Effector memory CD8-positive, alpha-beta T cell (primary cell): ENCODE data around the gene RCCD1.

Experiments
- ATAC-seq: fragments of 150-1000 bp; cut with Tn5 transposase; replicated peaks from 2 replicates; pipeline ENCODE4 v1.10.0; 2021; ENCODE audit warnings: mild to moderate bottlenecking, moderate library complexity
- DNase-seq, 3 experiments: peaks; one replicate each; pipeline ENCODE4 v3.0.0; 2021
- H3K27ac Mint-ChIP-seq, 2 donors: one replicate each; pipeline ENCODE4 v1.8.0; 2022; ENCODE audit warnings: mild to moderate bottlenecking in 2 of 2, mixed read lengths in 2 of 2, moderate library complexity in 2 of 2
- H3K27me3 Mint-ChIP-seq, 2 donors: one replicate each; pipeline ENCODE4 v1.8.0; 2022; ENCODE audit warnings: mixed read lengths in 2 of 2
- H3K36me3 Mint-ChIP-seq: one replicate; pipeline ENCODE4 v1.8.0; 2022; ENCODE audit warnings: mild to moderate bottlenecking, moderate library complexity, mixed read lengths; ENCODE audit not compliant: insufficient read depth
- H3K4me1 Mint-ChIP-seq, 2 donors: one replicate each; pipeline ENCODE4 v1.8.0; 2022; ENCODE audit warnings: low read depth in 2 of 2, mixed read lengths in 2 of 2
- H3K4me3 Mint-ChIP-seq, 2 donors: one replicate each; pipeline ENCODE4 v1.8.0; 2022; ENCODE audit warnings: mild to moderate bottlenecking in 2 of 2, mixed read lengths in 2 of 2, moderate library complexity in 2 of 2
- H3K9me3 Mint-ChIP-seq, 2 donors: one replicate each; pipeline ENCODE4 v1.8.0; 2022; ENCODE audit warnings: mixed read lengths in 2 of 2

Gene RCCD1

GRCh38 chr15:90929246-90930019, 25.3 kb upstream of the RCCD1 start:
- DNase-seq (no peak), ATAC-seq (no peak)
- no peaks in the 10 kb centered on the region for H3K9me3 Mint-ChIP-seq
- peak overlapping the region; percentile 94 to 96 for H3K27ac Mint-ChIP-seq
- peaks cover 26 to 34% of the 10 kb centered on the region in 2 donors for H3K4me1 Mint-ChIP-seq
- H3K27me3 Mint-ChIP-seq: no peaks in the 10 kb centered on the region
- H3K4me3 Mint-ChIP-seq: peak overlapping the region; percentile 97 to 98
- peaks cover 16% of the 10 kb centered on the region for H3K36me3 Mint-ChIP-seq

- Mint-ChIP-seq H3K27ac (peak overlapping the region; percentile 95 to 97), H3K4me3 (peak overlapping the region; percentile 97 to 98), H3K9me3 (no peaks in the 10 kb centered on the region), H3K4me1 (peaks cover 33 to 43% of the 10 kb centered on the region in 2 donors), H3K36me3 (peaks cover 19% of the 10 kb centered on the region), H3K27me3 (no peaks in the 10 kb centered on the region)
- ATAC-seq: no peak
- no peak for DNase-seq
Observed at GRCh38 chr15:90930861-90931574, 23.7 kb upstream of the RCCD1 start.

DNA sequence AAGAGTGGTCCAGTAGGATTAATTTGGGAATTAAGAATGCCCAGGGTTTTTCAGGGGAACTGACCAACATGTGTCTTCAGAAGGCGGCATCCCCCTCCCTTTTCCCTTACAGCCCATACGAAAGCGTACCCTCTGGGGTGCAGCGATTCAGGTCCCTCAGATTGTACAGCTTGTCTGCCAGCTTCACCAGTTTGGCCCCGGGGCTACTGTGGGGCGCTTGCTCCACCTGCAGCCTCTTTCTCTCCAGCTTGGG, 23.2 kb upstream of the RCCD1 start:
- ATAC-seq: no peak
- DNase-seq: no peak
- H3K27me3 Mint-ChIP-seq: no peaks in the 10 kb centered on the region
- peaks cover 19% of the 10 kb centered on the region for H3K36me3 Mint-ChIP-seq
- peak overlapping the region; percentile 97 to 98 for H3K4me3 Mint-ChIP-seq
- peak overlapping the region; percentile 95 to 97 for H3K27ac Mint-ChIP-seq
- peaks cover 38 to 48% of the 10 kb centered on the region in 2 donors for H3K4me1 Mint-ChIP-seq
- no peaks in the 10 kb centered on the region for H3K9me3 Mint-ChIP-seq

GRCh38 chr15:90931828-90932659, 22.6 kb upstream of the RCCD1 start, which contains the start of gene HDDC3:
Gene HDDC3 (minus strand): TSS chr15:90932549. CDS start chr15:90932540, 9 bp downstream.
- H3K27ac Mint-ChIP-seq: peak within 1 kb of the TSS; percentile 95 to 97
- H3K4me1 Mint-ChIP-seq: peaks cover 40 to 54% of the 10 kb centered on the region in 2 donors
- ATAC-seq (peak; percentile 57), DNase-seq (peak; percentile 89)
- H3K27me3 Mint-ChIP-seq: no peaks in the 10 kb centered on the region
- H3K9me3 Mint-ChIP-seq: no peaks in the 10 kb centered on the region
- H3K36me3 Mint-ChIP-seq: peaks cover 19% of the 10 kb centered on the region
- peak within 1 kb of the TSS; percentile 97 to 98 for H3K4me3 Mint-ChIP-seq

DNA sequence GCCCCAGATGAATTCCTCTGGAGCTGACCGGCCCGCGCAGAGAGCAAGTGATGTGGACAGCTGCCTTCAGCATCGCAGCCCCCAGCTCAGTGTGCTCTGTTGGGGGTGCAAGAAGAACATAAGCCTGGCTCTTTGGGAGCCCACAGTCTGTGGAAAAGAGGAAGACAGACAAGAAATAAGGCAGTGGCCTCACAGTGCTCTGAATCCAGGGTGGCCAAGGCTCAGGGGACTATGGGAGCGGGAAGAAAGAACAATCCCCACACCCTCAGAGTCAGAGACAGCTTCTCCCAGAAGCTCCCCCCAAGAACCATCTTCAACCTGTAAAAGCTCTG, 22.1 kb upstream of the RCCD1 start:
- DNase-seq: no peak
- Mint-ChIP-seq H3K9me3 (no peaks in the 10 kb centered on the region), H3K4me1 (peaks cover 40 to 54% of the 10 kb centered on the region in 2 donors), H3K4me3 (peak overlapping the region; percentile 97 to 98), H3K27me3 (no peaks in the 10 kb centered on the region), H3K36me3 (peaks cover 19% of the 10 kb centered on the region), H3K27ac (peak overlapping the region; percentile 86 to 97)
- no peak for ATAC-seq

GRCh38 chr15:90933301-90933700, 21.4 kb upstream of the RCCD1 start:
- Mint-ChIP-seq H3K36me3 (peaks cover 23% of the 10 kb centered on the region), H3K27me3 (no peaks in the 10 kb centered on the region), H3K9me3 (no peaks in the 10 kb centered on the region), H3K4me3 (peak overlapping the region in 1 of 2 donors; percentile 85), H3K27ac (no peak overlapping the region), H3K4me1 (peaks cover 40 to 54% of the 10 kb centered on the region in 2 donors)
- ATAC-seq: no peak
- DNase-seq: no peak

DNA sequence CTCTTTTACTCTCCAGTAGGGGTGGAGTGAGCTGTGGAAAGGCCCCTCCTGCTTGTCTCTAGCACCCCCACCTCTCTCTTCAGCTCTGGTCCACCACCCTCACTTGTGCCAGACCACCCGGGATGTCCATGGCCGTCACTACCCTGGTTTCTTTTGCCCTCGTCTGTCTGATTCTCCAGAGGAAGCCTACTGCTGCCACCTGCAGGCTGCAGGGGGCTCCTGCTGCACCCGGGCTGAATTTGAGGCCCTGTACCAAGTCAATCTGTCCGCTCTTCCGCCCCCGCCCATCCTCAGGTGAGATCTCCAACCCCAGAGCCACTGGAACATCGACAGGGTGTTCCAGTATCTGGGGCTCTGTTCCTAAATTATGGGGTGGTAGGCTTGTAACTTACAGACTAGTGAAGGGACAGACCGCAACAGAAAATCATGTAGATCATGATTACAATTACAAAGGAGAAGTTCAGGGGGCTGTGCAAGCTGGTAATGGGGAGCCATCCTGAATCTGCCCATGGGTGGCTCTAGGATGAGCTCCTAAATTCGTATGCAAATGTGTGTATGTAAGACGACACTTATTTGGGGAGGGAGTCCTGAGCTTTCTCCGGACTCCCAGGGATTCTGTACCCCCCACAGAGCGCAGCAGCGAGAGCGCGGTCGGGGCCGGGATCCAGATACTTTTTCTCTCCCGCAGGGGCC, 20.3 kb upstream of the RCCD1 start:
- Mint-ChIP-seq H3K9me3 (no peaks in the 10 kb centered on the region), H3K27ac (peak overlapping the region; percentile 22 to 84), H3K36me3 (peaks cover 31% of the 10 kb centered on the region), H3K27me3 (no peaks in the 10 kb centered on the region), H3K4me3 (peak overlapping the region; percentile 82 to 85), H3K4me1 (peaks cover 40 to 54% of the 10 kb centered on the region in 2 donors)
- peak; percentile 79 to 85 (median 81) for DNase-seq
- ATAC-seq: peak; percentile 37

- ATAC-seq (peak; percentile 72), DNase-seq (peak; percentile 93 to 95 (median 94))
- peaks cover 37% of the 10 kb centered on the region for H3K36me3 Mint-ChIP-seq
- H3K9me3 Mint-ChIP-seq: no peaks in the 10 kb centered on the region
- H3K4me3 Mint-ChIP-seq: peak within 1 kb of the TSS; percentile 82 to 85
- H3K4me1 Mint-ChIP-seq: peaks cover 35 to 47% of the 10 kb centered on the region in 2 donors
- no peaks in the 10 kb centered on the region for H3K27me3 Mint-ChIP-seq
- H3K27ac Mint-ChIP-seq: peak within 1 kb of the TSS; percentile 22 to 84
Observed at GRCh38 chr15:90934949-90935751, 19.5 kb upstream of the RCCD1 start, which contains the start of gene UNC45A. Gene UNC45A (plus strand): TSS chr15:90935285. CDS start chr15:90935325, 40 bp downstream.

GRCh38 chr15:90936823-90937222, 17.9 kb upstream of the RCCD1 start:
- Mint-ChIP-seq H3K36me3 (peaks cover 44% of the 10 kb centered on the region), H3K4me3 (peak overlapping the region; percentile 82 to 85), H3K4me1 (peaks cover 23 to 32% of the 10 kb centered on the region in 2 donors), H3K27me3 (no peaks in the 10 kb centered on the region), H3K27ac (peak overlapping the region in 1 of 2 donors; percentile 84), H3K9me3 (no peaks in the 10 kb centered on the region)
- DNase-seq (no peak), ATAC-seq (no peak)

- no peak for DNase-seq
- Mint-ChIP-seq H3K9me3 (no peaks in the 10 kb centered on the region), H3K27ac (no peak overlapping the region), H3K27me3 (no peaks in the 10 kb centered on the region), H3K4me3 (no peak overlapping the region), H3K4me1 (peaks cover 18 to 26% of the 10 kb centered on the region in 2 donors), H3K36me3 (peaks cover 55% of the 10 kb centered on the region)
- no peak for ATAC-seq
Observed at GRCh38 chr15:90938261-90938660, 16.4 kb upstream of the RCCD1 start.

DNA sequence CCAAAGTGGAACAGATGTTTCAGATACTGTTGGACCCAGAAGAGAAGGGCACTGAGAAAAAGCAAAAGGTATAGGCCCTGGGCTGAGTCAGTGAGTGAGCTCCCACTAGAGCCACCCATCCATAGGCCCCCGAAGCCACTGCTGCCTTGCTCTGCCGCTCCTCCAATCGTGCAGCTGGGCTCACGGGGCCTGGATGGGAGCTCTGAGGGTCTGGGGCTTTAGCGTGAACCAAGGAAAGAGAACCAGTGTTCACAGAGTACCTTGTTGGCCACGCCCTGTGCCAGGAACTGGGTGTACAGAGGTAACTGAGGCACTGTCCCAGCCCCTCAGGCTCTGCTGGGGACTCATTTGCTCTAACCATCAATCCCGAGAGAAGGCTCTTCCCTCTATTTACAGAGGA, 14.9 kb upstream of the RCCD1 start:
- ATAC-seq (no peak), DNase-seq (no peak)
- Mint-ChIP-seq H3K4me3 (no peak overlapping the region), H3K27me3 (no peaks in the 10 kb centered on the region), H3K27ac (peak overlapping the region in 1 of 2 donors; percentile 51), H3K9me3 (no peaks in the 10 kb centered on the region), H3K36me3 (peaks cover 67% of the 10 kb centered on the region), H3K4me1 (peaks cover 12 to 17% of the 10 kb centered on the region in 2 donors)

GRCh38 chr15:90941038-90941437, 13.6 kb upstream of the RCCD1 start:
- Mint-ChIP-seq H3K27me3 (no peaks in the 10 kb centered on the region), H3K4me1 (peaks cover 7 to 10% of the 10 kb centered on the region in 2 donors), H3K4me3 (no peak overlapping the region), H3K36me3 (peaks cover 74% of the 10 kb centered on the region), H3K27ac (peak overlapping the region; percentile 26 to 67), H3K9me3 (no peaks in the 10 kb centered on the region)
- ATAC-seq: no peak
- no peak for DNase-seq
